Peyer's patch (tissue), 4 donors: Measurements from ENCODE around the gene ACSBG1.

Experiments
- POLR2A ChIP-seq, 2 donors: fragments of 450-650 bp; IDR thresholded peaks; one replicate each; pipeline ENCODE4 v1.5.1; 2017; ENCODE audit warnings: antibody characterized with exemption in 2 of 2, mild to moderate bottlenecking in 2 of 2, moderate library complexity in 2 of 2
- TF ChIP-seq, protein P1 (sequence below), 6 experiments: fragments of 450-650 bp in 4 of 6; fragments of 200-600 bp in 2 of 6; sonication (generic) in 1 of 6; IDR thresholded peaks; one replicate each; pipeline ENCODE4 v1.5.1; 2017 to 2019; ENCODE audit warnings: antibody characterized with exemption in 6 of 6, mild to moderate bottlenecking in 3 of 6, moderate library complexity in 1 of 6

DNA sequence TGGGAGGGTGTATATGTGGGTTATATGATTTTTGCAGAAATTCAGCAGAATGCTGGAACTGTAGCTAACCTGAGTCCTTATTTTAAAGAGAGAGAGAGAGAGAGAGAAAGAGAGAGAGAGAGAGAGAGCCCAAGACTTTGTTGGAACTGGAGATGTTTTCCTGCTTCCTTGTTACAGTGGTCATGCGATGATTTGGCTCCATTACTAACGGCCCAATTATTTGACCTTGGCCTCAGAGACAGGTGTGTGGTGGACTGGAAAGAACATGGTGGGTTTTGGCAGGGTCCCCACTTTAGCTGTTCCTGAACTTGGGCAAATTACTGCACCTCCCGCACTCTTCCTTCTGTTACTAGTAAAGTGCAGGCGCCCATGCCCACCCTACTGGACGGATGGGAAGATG lies 14.8 kb upstream of the ACSBG1 start:
- TF ChIP-seq, protein P1, sequence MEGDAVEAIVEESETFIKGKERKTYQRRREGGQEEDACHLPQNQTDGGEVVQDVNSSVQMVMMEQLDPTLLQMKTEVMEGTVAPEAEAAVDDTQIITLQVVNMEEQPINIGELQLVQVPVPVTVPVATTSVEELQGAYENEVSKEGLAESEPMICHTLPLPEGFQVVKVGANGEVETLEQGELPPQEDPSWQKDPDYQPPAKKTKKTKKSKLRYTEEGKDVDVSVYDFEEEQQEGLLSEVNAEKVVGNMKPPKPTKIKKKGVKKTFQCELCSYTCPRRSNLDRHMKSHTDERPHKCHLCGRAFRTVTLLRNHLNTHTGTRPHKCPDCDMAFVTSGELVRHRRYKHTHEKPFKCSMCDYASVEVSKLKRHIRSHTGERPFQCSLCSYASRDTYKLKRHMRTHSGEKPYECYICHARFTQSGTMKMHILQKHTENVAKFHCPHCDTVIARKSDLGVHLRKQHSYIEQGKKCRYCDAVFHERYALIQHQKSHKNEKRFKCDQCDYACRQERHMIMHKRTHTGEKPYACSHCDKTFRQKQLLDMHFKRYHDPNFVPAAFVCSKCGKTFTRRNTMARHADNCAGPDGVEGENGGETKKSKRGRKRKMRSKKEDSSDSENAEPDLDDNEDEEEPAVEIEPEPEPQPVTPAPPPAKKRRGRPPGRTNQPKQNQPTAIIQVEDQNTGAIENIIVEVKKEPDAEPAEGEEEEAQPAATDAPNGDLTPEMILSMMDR (IDR thresholded peaks at IDR 0.05) = no peak
- TF ChIP-seq POLR2A (IDR thresholded peaks at IDR 0.05) = no peak
